RWPE2 (cell line): ENCODE results near the gene KCND1.

Source experiments
- ATAC-seq: fragments of 200-7000 bp; cut with Tn5 transposase; 3 replicates; pipeline ENCODE4 v1.9.1; 2021; ENCODE audit warnings: low read depth
- DNase-seq: peaks from one replicate; pipeline ENCODE4 v3.0.0-alpha.2; 2020; ENCODE audit warnings: low spot score
- H3K27ac ChIP-seq: fragments of 450-650 bp; 2 replicates; pipeline ENCODE4 v1.5.1; 2017; ENCODE audit warnings: mild to moderate bottlenecking; ENCODE audit not compliant: poor library complexity, severe bottlenecking
- H3K27me3 ChIP-seq: fragments of 250-450 bp; sonication (Bioruptor Pico); 2 replicates; pipeline ENCODE4 v1.5.1; 2021; ENCODE audit warnings: mild to moderate bottlenecking, moderate library complexity; ENCODE audit not compliant: insufficient read depth, poor library complexity, severe bottlenecking
- H3K36me3 ChIP-seq: fragments of 250-450 bp; sonication (Bioruptor Pico); 2 replicates; pipeline ENCODE4 v1.5.1; 2020; ENCODE audit warnings: low read depth, mild to moderate bottlenecking, moderate library complexity
- H3K4me1 ChIP-seq: fragments of 250-450 bp; sonication (Bioruptor Pico); 2 replicates; pipeline ENCODE4 v1.5.1; 2021; ENCODE audit warnings: mild to moderate bottlenecking, moderate library complexity; ENCODE audit not compliant: insufficient read depth, poor library complexity, severe bottlenecking
- H3K4me3 ChIP-seq: fragments of 250-450 bp; sonication (Bioruptor Pico); 2 replicates; pipeline ENCODE4 v1.5.1; 2021; ENCODE audit warnings: mild to moderate bottlenecking, moderate library complexity; ENCODE audit not compliant: severe bottlenecking
- H3K9me3 ChIP-seq: fragments of 250-450 bp; sonication (Bioruptor Pico); 2 replicates; pipeline ENCODE4 v1.5.1; 2021; ENCODE audit warnings: mild to moderate bottlenecking, moderate library complexity; ENCODE audit not compliant: severe bottlenecking
- TF ChIP-seq, protein P1 (sequence below): fragments of 450-650 bp; IDR thresholded peaks from one replicate; pipeline ENCODE4 v1.5.1; 2017; ENCODE audit warnings: mild to moderate bottlenecking, moderate library complexity; ENCODE audit not compliant: poor library complexity, severe bottlenecking

KCND1 gene

GRCh38 chrX:48974033-48974432, 2.4 kb upstream of the KCND1 start:
- DNase-seq (no peak), ATAC-seq (no peak)
- no peaks in the 10 kb centered on the region for H3K9me3 ChIP-seq
- H3K27ac ChIP-seq: no peak overlapping the region
- no peaks in the 10 kb centered on the region for H3K4me1 ChIP-seq
- no peaks in the 10 kb centered on the region for H3K27me3 ChIP-seq
- H3K4me3 ChIP-seq: no peak overlapping the region
- TF ChIP-seq, protein P1, sequence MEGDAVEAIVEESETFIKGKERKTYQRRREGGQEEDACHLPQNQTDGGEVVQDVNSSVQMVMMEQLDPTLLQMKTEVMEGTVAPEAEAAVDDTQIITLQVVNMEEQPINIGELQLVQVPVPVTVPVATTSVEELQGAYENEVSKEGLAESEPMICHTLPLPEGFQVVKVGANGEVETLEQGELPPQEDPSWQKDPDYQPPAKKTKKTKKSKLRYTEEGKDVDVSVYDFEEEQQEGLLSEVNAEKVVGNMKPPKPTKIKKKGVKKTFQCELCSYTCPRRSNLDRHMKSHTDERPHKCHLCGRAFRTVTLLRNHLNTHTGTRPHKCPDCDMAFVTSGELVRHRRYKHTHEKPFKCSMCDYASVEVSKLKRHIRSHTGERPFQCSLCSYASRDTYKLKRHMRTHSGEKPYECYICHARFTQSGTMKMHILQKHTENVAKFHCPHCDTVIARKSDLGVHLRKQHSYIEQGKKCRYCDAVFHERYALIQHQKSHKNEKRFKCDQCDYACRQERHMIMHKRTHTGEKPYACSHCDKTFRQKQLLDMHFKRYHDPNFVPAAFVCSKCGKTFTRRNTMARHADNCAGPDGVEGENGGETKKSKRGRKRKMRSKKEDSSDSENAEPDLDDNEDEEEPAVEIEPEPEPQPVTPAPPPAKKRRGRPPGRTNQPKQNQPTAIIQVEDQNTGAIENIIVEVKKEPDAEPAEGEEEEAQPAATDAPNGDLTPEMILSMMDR: no peak
- H3K36me3 ChIP-seq: no peaks in the 10 kb centered on the region

- peak overlapping the region; percentile 8 for H3K4me3 ChIP-seq
These were observed 848 bp upstream of the KCND1 start for GRCh38 chrX:48972220-48973164.

GRCh38 chrX:48969471-48969870, 2.2 kb downstream of the KCND1 start:
- ATAC-seq (no peak), DNase-seq (no peak)
- TF ChIP-seq, protein P1: no peak
- no peaks in the 10 kb centered on the region for H3K9me3 ChIP-seq
- H3K4me1 ChIP-seq: no peaks in the 10 kb centered on the region
- H3K4me3 ChIP-seq: no peak overlapping the region
- H3K27ac ChIP-seq: no peak overlapping the region
- H3K27me3 ChIP-seq: no peaks in the 10 kb centered on the region
- H3K36me3 ChIP-seq: no peaks in the 10 kb centered on the region

More at GRCh38 chrX:48972220-48973164, 848 bp upstream of the KCND1 start:
- Histone ChIP-seq H3K9me3 (no peaks in the 10 kb centered on the region), H3K27ac (no peak overlapping the region), H3K27me3 (no peaks in the 10 kb centered on the region), H3K36me3 (no peaks in the 10 kb centered on the region), H3K4me1 (no peaks in the 10 kb centered on the region)
- no peak for DNase-seq
- TF ChIP-seq, protein P1: peak; percentile 57
- ATAC-seq: peak; percentile 50; the same call in 2 of the 3 replicates

DNA sequence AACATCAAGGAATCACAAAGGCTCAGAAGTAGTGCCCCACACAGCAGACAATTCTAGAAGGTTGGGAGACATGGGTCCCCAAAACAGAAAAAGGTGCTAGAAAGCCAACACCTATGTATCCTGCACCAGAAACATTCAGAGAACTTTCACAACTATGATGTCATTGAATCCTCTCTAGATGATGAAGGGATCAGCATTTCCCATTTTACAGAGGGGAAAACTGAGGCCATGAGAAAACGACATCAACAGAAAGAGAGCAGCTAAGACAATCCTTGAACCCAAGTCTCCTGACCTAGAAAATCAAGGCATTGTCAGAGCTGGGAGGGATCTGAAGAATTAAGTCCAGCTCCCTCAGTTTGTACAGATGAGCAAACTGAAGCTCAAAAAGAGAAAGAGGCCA, 3.3 kb downstream of the KCND1 start:
- Histone ChIP-seq H3K9me3 (no peaks in the 10 kb centered on the region), H3K27me3 (no peaks in the 10 kb centered on the region), H3K36me3 (no peaks in the 10 kb centered on the region), H3K4me3 (no peak overlapping the region), H3K4me1 (no peaks in the 10 kb centered on the region), H3K27ac (no peak overlapping the region)
- TF ChIP-seq, protein P1: no peak
- ATAC-seq (no peak), DNase-seq (no peak)
